ENCODE results near the gene GPR143.
"Not testable (repeated sequence)": the region's sequence is repeated elsewhere in the genome, so short reads cannot be mapped to it uniquely, and the experiment has no call there.

DNA sequence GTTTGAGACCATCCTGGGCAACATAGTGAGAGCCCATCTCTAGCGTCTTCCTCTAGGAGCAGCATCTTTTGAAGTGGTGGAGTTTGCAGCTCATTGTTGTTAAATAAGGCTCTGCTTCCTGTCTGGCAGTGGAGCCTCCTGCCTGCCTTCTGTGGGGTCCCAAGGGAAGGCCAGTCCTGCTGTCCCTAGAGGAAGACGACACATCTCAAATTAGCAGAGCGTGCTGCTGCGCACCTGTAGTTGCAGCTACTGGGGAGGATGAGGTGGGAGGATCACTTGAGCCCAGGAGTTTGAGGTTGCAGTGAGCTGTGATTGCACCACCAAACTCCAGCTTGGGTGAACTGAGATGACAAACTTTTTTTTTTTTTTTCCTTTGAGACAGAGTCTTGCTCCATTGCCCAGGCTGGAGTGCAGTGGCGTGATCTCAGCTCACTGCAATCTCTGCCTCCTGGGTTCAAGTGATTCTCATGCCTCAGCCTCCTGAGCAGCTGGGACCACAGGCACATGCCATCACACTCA, 2.7 kb upstream of the GPR143 start:
- TF ChIP-seq, protein P1, sequence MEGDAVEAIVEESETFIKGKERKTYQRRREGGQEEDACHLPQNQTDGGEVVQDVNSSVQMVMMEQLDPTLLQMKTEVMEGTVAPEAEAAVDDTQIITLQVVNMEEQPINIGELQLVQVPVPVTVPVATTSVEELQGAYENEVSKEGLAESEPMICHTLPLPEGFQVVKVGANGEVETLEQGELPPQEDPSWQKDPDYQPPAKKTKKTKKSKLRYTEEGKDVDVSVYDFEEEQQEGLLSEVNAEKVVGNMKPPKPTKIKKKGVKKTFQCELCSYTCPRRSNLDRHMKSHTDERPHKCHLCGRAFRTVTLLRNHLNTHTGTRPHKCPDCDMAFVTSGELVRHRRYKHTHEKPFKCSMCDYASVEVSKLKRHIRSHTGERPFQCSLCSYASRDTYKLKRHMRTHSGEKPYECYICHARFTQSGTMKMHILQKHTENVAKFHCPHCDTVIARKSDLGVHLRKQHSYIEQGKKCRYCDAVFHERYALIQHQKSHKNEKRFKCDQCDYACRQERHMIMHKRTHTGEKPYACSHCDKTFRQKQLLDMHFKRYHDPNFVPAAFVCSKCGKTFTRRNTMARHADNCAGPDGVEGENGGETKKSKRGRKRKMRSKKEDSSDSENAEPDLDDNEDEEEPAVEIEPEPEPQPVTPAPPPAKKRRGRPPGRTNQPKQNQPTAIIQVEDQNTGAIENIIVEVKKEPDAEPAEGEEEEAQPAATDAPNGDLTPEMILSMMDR (conservative IDR thresholded peaks at IDR 0.05; ENCODE audit: low read depth, low read length), result not testable (repeated sequence)
- TF ChIP-seq EZH2 (IDR thresholded peaks at IDR 0.05; ENCODE audit: borderline replicate concordance, low read depth, low read length, poor library complexity, severe bottlenecking), result not testable (repeated sequence)

Measured in A673 (cell line).